ENCODE results near the gene LRRK2.

DNA sequence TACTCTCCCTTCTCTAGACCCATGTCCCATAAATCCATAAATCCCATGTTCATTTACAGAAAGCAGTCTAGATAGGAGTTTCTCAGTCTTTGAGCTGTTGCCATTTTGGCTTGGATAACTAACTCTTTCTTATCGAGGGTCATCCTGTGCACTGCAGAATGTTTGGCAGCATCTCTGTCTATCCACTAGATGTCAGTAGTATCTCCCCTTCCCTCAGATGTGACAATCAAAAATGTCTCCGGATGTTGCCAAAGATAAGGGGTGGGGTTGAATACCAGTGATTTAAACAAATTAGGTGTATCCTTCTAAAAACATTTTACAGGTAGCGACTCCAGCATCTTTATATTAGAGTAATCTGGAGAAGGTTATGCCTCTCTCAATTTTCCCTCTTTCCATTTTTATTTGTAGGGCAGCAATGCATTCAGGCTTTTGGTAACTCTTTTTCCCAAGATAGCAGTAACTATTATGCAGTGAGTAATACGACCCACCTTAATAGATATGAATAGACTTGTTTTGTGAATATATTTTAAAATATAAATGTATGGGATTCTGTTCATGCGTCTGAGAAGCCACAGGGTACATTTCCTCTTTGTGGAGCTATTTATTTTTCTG, 100.7 kb downstream of the LRRK2 start:
- no peak for TF ChIP-seq EZH2 (IDR thresholded peaks at IDR 0.05; ENCODE audit: low read depth, unreplicated experiment)
- TF ChIP-seq, protein P1, sequence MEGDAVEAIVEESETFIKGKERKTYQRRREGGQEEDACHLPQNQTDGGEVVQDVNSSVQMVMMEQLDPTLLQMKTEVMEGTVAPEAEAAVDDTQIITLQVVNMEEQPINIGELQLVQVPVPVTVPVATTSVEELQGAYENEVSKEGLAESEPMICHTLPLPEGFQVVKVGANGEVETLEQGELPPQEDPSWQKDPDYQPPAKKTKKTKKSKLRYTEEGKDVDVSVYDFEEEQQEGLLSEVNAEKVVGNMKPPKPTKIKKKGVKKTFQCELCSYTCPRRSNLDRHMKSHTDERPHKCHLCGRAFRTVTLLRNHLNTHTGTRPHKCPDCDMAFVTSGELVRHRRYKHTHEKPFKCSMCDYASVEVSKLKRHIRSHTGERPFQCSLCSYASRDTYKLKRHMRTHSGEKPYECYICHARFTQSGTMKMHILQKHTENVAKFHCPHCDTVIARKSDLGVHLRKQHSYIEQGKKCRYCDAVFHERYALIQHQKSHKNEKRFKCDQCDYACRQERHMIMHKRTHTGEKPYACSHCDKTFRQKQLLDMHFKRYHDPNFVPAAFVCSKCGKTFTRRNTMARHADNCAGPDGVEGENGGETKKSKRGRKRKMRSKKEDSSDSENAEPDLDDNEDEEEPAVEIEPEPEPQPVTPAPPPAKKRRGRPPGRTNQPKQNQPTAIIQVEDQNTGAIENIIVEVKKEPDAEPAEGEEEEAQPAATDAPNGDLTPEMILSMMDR (conservative IDR thresholded peaks at IDR 0.05; ENCODE audit: low read depth in 2 of 2) = peak; percentile 82 to 87
- no peak for TF ChIP-seq CREB1 (CRISPR knock-in tag; IDR thresholded peaks at IDR 0.05; ENCODE audit: low read depth)
- no peak for TF ChIP-seq NANOG (IDR thresholded peaks at IDR 0.05; ENCODE audit: borderline replicate concordance)
- TF ChIP-seq, protein P2, sequence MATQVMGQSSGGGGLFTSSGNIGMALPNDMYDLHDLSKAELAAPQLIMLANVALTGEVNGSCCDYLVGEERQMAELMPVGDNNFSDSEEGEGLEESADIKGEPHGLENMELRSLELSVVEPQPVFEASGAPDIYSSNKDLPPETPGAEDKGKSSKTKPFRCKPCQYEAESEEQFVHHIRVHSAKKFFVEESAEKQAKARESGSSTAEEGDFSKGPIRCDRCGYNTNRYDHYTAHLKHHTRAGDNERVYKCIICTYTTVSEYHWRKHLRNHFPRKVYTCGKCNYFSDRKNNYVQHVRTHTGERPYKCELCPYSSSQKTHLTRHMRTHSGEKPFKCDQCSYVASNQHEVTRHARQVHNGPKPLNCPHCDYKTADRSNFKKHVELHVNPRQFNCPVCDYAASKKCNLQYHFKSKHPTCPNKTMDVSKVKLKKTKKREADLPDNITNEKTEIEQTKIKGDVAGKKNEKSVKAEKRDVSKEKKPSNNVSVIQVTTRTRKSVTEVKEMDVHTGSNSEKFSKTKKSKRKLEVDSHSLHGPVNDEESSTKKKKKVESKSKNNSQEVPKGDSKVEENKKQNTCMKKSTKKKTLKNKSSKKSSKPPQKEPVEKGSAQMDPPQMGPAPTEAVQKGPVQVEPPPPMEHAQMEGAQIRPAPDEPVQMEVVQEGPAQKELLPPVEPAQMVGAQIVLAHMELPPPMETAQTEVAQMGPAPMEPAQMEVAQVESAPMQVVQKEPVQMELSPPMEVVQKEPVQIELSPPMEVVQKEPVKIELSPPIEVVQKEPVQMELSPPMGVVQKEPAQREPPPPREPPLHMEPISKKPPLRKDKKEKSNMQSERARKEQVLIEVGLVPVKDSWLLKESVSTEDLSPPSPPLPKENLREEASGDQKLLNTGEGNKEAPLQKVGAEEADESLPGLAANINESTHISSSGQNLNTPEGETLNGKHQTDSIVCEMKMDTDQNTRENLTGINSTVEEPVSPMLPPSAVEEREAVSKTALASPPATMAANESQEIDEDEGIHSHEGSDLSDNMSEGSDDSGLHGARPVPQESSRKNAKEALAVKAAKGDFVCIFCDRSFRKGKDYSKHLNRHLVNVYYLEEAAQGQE (IDR thresholded peaks at IDR 0.05; ENCODE audit: unreplicated experiment) = no peak
- TF ChIP-seq POLR2AphosphoS5 (IDR thresholded peaks at IDR 0.05; ENCODE audit: low read depth) = no peak

Data from GM23338 (cell line).